ENCODE measurements around the gene CA6.
"Not testable (repeated sequence)": the region's sequence is repeated elsewhere in the genome, so short reads cannot be mapped to it uniquely, and the experiment has no call there.

Gene CA6

GRCh38 chr1:9004700-9005394 lies 59.2 kb downstream of the CA6 start:
- DNase-seq (ENCODE audit: low read depth), result peak; percentile 83

DNA sequence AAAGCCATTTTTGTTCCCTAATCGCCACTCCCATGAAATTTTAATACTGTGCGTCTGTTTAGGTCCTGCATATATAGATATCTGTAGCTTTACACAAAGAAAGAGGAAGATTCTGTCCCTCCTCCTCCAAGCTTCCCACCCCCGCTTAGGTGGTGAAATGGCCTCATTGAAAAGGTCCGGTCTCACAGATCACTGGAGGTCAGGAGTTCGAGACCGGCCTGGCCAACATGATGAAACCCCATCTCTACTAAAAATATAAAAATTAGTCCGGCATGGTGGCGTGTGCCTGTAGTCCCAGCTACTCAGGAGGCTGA lies 59.7 kb downstream of the CA6 start:
- DNase-seq (ENCODE audit: low read depth), result no peak

DNA sequence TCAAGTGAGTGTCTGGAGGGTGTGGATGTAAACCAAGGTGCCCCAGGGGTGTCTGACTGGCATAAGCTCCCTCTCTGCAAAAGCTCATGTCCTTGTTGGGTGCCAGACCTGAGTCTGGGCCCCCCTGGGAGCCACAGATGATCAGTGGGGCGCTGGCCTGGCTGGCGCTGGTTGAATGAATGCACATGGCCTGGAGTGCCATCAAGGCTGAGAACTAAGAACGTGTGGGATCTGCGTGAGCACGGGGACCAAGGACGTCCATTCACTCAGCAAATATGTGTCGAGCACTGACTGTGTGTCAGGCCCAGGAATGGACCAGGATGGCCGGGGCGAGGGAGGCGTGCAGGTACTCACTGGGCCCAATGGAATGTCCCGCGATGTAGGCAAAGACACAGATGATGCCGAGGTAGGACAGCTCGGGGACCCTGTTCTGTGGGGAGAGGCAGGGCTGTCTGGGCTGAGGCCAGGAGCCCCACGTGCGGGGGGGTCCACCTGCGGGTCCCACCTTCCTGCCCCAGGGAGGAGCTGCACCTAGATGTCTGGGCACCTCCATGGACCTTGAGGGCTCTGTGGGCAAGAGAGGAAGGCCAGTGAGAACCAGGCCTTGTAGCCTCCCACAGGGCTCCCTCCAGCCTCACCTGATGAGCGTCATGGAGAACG lies 61.4 kb downstream of the CA6 start:
- no peak for DNase-seq (ENCODE audit: low read depth)

GRCh38 chr1:9008236-9008635 lies 62.6 kb downstream of the CA6 start:
- no peak for DNase-seq (ENCODE audit: low read depth)

DNA sequence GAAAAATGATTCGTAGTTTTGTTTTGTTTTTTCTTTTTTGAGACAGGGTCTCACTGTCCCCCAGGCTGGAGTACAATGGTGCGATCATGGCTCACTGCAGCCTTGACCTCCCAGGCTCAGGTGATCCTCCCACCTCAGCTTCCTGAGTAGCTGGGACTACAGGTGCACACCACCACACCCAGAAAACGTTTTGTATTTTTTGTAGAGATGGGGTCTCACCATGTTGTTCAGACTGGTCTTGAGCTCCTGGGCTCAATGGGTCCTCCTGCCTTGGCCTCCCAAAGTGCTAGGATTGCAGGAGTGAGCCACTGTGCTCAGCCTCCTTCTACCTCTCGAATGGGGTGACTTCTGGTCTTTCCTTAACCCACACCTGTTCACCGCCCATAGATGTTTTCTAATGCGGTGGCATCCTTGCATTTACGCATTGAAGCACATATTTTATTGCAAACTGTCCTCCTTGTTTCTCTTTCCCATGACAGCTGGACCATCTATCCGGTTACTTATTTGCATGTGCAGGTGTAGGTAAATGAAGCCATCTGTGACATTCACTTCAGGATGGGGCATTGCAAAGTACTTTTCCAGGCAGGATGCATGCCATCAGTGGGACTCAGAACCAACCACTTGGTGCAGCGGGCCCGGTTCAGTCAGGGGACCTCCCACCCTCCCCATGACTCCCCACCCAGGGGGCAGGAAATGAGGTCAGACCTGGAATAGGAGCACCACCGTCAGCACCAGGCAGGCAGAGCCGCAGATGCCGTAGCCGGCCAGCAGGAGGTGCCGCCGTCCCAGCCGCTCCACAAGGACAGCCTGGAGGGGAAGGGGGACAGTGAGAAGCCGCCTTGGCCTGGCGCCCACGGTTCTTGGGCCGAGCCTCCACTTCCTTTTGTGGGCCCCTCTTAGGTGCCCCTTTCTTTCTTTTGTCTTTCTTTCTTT lies 64.0 kb downstream of the CA6 start:
- DNase-seq (ENCODE audit: low read depth), result peak; percentile 36

- DNase-seq (ENCODE audit: low read depth), result no peak
Observed at GRCh38 chr1:9010781-9011323, 65.2 kb downstream of the CA6 start.

- DNase-seq (ENCODE audit: low read depth), result no peak
Observed at GRCh38 chr1:9013819-9014218, 68.2 kb downstream of the CA6 start.

GRCh38 chr1:9014475-9015375 lies 69.1 kb downstream of the CA6 start:
- no peak for DNase-seq (ENCODE audit: low read depth)

GRCh38 chr1:9016455-9016854 lies 70.8 kb downstream of the CA6 start:
- DNase-seq (ENCODE audit: low read depth), result no peak

- peak; percentile 35 for DNase-seq (ENCODE audit: low read depth)
Observed at GRCh38 chr1:9018333-9018732, 72.7 kb downstream of the CA6 start.

- no peak for DNase-seq (ENCODE audit: low read depth)
Observed at GRCh38 chr1:9019896-9020295, 74.2 kb downstream of the CA6 start.

DNA sequence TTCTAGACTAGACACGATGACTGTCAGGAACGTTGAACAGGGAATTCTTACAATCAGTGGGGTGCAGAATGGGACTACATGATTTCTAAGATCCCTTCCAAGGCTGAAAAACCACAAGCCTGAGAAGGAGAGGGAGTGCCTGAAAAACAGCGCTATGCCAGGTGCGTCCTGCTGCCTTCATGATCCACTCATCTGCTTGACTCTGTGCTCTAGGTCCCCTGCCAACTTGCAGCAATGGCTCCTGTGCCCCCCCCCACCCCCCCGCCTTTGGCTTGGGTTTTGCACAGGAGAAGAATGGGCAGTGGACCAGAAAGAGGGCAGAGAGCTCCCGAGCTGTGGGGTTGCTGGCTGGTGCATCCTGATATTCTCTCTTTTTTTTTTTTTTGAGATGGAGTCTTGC lies 74.6 kb downstream of the CA6 start:
- DNase-seq (ENCODE audit: low read depth), result no peak

GRCh38 chr1:9022026-9022738 lies 76.5 kb downstream of the CA6 start:
- not testable (repeated sequence) for DNase-seq (ENCODE audit: low read depth)

GRCh38 chr1:9022773-9023172 lies 77.1 kb downstream of the CA6 start:
- no peak for DNase-seq (ENCODE audit: low read depth)

Data from iris pigment epithelial cell (primary cell).